Measurements from ENCODE around the gene RPS26. TPM values are rescaled to one million over a fixed set of nuclear protein-coding genes. Genes with fewer than 3 reads are reported as not detected.
"Not testable (repeated sequence)": the region's sequence is repeated elsewhere in the genome, so short reads cannot be mapped to it uniquely, and the experiment has no call there.

Gene RPS26
- total and polyA plus RNA-seq, 7 experiments from 2014 or later: 40.8 to 717 (median 51.1) TPM

GRCh38 chr12:55997535-55997859, 44.2 kb upstream of the RPS26 start:
- Mint-ChIP-seq H3K9me3 (no peaks in the 10 kb centered on the region), H3K27ac (peak overlapping the region in 3 of 9 donors; percentile 19 to 63 (median 41)), H3K36me3 (peaks cover 0 to 7% (median 2%) of the 10 kb centered on the region in 5 donors), H3K27me3 (peaks cover 0 to 4% (median 0%) of the 10 kb centered on the region in 5 donors), H3K4me3 (peak overlapping the region; percentile 49 to 87 (median 62)), H3K4me1 (peaks cover 8 to 37% (median 16%) of the 10 kb centered on the region in 7 donors)
- H3K36me3 ChIP-seq (ENCODE audit: control insufficient read depth in 2 of 3, insufficient read depth in 3 of 3, low read length in 3 of 3): peaks cover 5 to 19% (median 6%) of the 10 kb centered on the region in 3 experiments
- DNase-seq (no peak), ATAC-seq (no peak)
- no peak overlapping the region for H3K27ac ChIP-seq (ENCODE audit: low read depth, low read length)
- H3K9me3 ChIP-seq (ENCODE audit: control insufficient read depth in 2 of 3, low read length in 3 of 3): no peaks in the 10 kb centered on the region
- H3K4me3 ChIP-seq (ENCODE audit: low read length): no peak overlapping the region
- peaks cover 0 to 14% of the 10 kb centered on the region in 2 donors for H3K4me1 ChIP-seq (ENCODE audit: control insufficient read depth in 2 of 2, insufficient read depth in 2 of 2, low read length in 2 of 2)
- ChIA-PET POLR2A (interaction anchor here (0.8 to 3.8 kb wide), 4 partner anchors 18 to 49 kb away, joined by 3 to 20 read pairs (median 5); partner anchors contain the start of gene RAB5B), CTCF (interaction anchor here (0.7 to 6.5 kb wide), 2 partner anchors 15 to 31 kb away, joined by 3 to 54 read pairs; no protein-coding TSS in a partner anchor)
- intact Hi-C loops (cut with micrococcal nuclease): loop anchor here (2.0 to 5.0 kb wide), 5 partner anchors 23 to 227 kb away; partner anchors contain the start of genes ZC3H10 (in 2 of the 2), IKZF4 (in 1 of the 2), NABP2 (in 1 of the 2) and PA2G4 (in 1 of the 2)
- no peaks in the 10 kb centered on the region for H3K27me3 ChIP-seq (ENCODE audit: control insufficient read depth in 2 of 2, insufficient read depth in 2 of 2, low read length in 2 of 2)

GRCh38 chr12:55999522-55999921, 42.2 kb upstream of the RPS26 start:
- CTCF ChIA-PET: interaction anchor here (0.7 to 6.5 kb wide), 3 partner anchors 23 to 48 kb away, joined by 3 to 54 read pairs (median 4); no protein-coding TSS in a partner anchor
- POLR2A ChIA-PET: not testable (repeated sequence)

GRCh38 chr12:55999999-56000540, 41.6 kb upstream of the RPS26 start:
- ATAC-seq: not testable (repeated sequence)

More at GRCh38 chr12:55999522-55999921, 42.2 kb upstream of the RPS26 start:
- not testable (repeated sequence) for H3K36me3 ChIP-seq (ENCODE audit: control insufficient read depth in 2 of 3, insufficient read depth in 3 of 3, low read length in 3 of 3); H3K4me3 Mint-ChIP-seq; H3K4me3 ChIP-seq (ENCODE audit: low read length); H3K27me3 ChIP-seq (ENCODE audit: control insufficient read depth in 2 of 2, insufficient read depth in 2 of 2, low read length in 2 of 2); DNase-seq; ATAC-seq; H3K27ac ChIP-seq (ENCODE audit: low read depth, low read length); H3K36me3 Mint-ChIP-seq; H3K9me3 Mint-ChIP-seq; H3K27me3 Mint-ChIP-seq; H3K9me3 ChIP-seq (ENCODE audit: control insufficient read depth in 2 of 3, low read length in 3 of 3)
- Mint-ChIP-seq H3K4me1 (peaks cover 8 to 29% (median 16%) of the 10 kb centered on the region in 7 donors), H3K27ac (peak overlapping the region in 1 of 9 donors; percentile 59)
- peaks cover 0 to 14% of the 10 kb centered on the region in 2 donors for H3K4me1 ChIP-seq (ENCODE audit: control insufficient read depth in 2 of 2, insufficient read depth in 2 of 2, low read length in 2 of 2)
- intact Hi-C loops (cut with micrococcal nuclease): loop anchor here in 1 of 2 donors (5.0 kb wide), 2 partner anchors 103 to 118 kb away; partner anchors contain the start of genes PA2G4, RPL41 and ZC3H10

GRCh38 chr12:56001487-56002100, 40.1 kb upstream of the RPS26 start:
- CTCF ChIA-PET: no interaction called here
- Histone ChIP-seq H3K27me3 (ENCODE audit: control insufficient read depth in 2 of 2, insufficient read depth in 2 of 2, low read length in 2 of 2) (no peaks in the 10 kb centered on the region), H3K4me3 (ENCODE audit: low read length) (no peak overlapping the region), H3K36me3 (ENCODE audit: control insufficient read depth in 2 of 3, insufficient read depth in 3 of 3, low read length in 3 of 3) (no peaks in the 10 kb centered on the region), H3K27ac (ENCODE audit: low read depth, low read length) (no peak overlapping the region), H3K9me3 (ENCODE audit: control insufficient read depth in 2 of 3, low read length in 3 of 3) (no peaks in the 10 kb centered on the region), H3K4me1 (ENCODE audit: control insufficient read depth in 2 of 2, insufficient read depth in 2 of 2, low read length in 2 of 2) (peaks cover 0 to 14% of the 10 kb centered on the region in 2 donors)
- no peak for DNase-seq
- Mint-ChIP-seq H3K9me3 (no peaks in the 10 kb centered on the region), H3K4me3 (no peak overlapping the region), H3K4me1 (peaks cover 11 to 36% (median 20%) of the 10 kb centered on the region in 7 donors), H3K27me3 (no peaks in the 10 kb centered on the region), H3K36me3 (peaks cover 0 to 4% (median 0%) of the 10 kb centered on the region in 5 donors), H3K27ac (no peak overlapping the region)
- intact Hi-C loops (cut with micrococcal nuclease): no loop called here
- no peak for ATAC-seq
- POLR2A ChIA-PET: no interaction called here

More at GRCh38 chr12:55999999-56000540, 41.6 kb upstream of the RPS26 start:
- H3K9me3 ChIP-seq (ENCODE audit: control insufficient read depth in 2 of 3, low read length in 3 of 3); H3K9me3 Mint-ChIP-seq; H3K27ac Mint-ChIP-seq; POLR2A ChIA-PET; DNase-seq; H3K27ac ChIP-seq (ENCODE audit: low read depth, low read length); H3K4me3 Mint-ChIP-seq; H3K4me3 ChIP-seq (ENCODE audit: low read length); H3K27me3 Mint-ChIP-seq; H3K36me3 ChIP-seq (ENCODE audit: control insufficient read depth in 2 of 3, insufficient read depth in 3 of 3, low read length in 3 of 3); H3K27me3 ChIP-seq (ENCODE audit: control insufficient read depth in 2 of 2, insufficient read depth in 2 of 2, low read length in 2 of 2); H3K36me3 Mint-ChIP-seq: not testable (repeated sequence)
- intact Hi-C loops (cut with micrococcal nuclease): loop anchor here in 1 of 2 donors (5.0 kb wide), 2 partner anchors 102 to 117 kb away; partner anchors contain the start of genes PA2G4, RPL41 and ZC3H10
- H3K4me1 Mint-ChIP-seq: peaks cover 10 to 35% (median 17%) of the 10 kb centered on the region in 7 donors
- peaks cover 0 to 14% of the 10 kb centered on the region in 2 donors for H3K4me1 ChIP-seq (ENCODE audit: control insufficient read depth in 2 of 2, insufficient read depth in 2 of 2, low read length in 2 of 2)
- CTCF ChIA-PET: interaction anchor here (6.5 kb wide), 1 partner anchor 28 kb away, joined by 54 read pairs; no protein-coding TSS in a partner anchor

GRCh38 chr12:56003376-56003775, 38.3 kb upstream of the RPS26 start:
- not testable (repeated sequence) for H3K27me3 ChIP-seq (ENCODE audit: control insufficient read depth in 2 of 2, insufficient read depth in 2 of 2, low read length in 2 of 2); H3K9me3 ChIP-seq (ENCODE audit: control insufficient read depth in 2 of 3, low read length in 3 of 3)

GRCh38 chr12:56004211-56004610, 37.5 kb upstream of the RPS26 start:
- Histone ChIP-seq H3K4me1 (ENCODE audit: control insufficient read depth in 2 of 2, insufficient read depth in 2 of 2, low read length in 2 of 2) (peaks cover 10% of the 10 kb centered on the region in 2 donors), H3K27me3 (ENCODE audit: control insufficient read depth in 2 of 2, insufficient read depth in 2 of 2, low read length in 2 of 2) (no peaks in the 10 kb centered on the region), H3K27ac (ENCODE audit: low read depth, low read length) (no peak overlapping the region), H3K9me3 (ENCODE audit: control insufficient read depth in 2 of 3, low read length in 3 of 3) (no peaks in the 10 kb centered on the region), H3K4me3 (ENCODE audit: low read length) (no peak overlapping the region), H3K36me3 (ENCODE audit: control insufficient read depth in 2 of 3, insufficient read depth in 3 of 3, low read length in 3 of 3) (no peaks in the 10 kb centered on the region)
- Mint-ChIP-seq H3K4me3 (peak overlapping the region in 1 of 10 donors; percentile 19), H3K27me3 (no peaks in the 10 kb centered on the region), H3K9me3 (no peaks in the 10 kb centered on the region), H3K4me1 (peaks cover 17 to 34% (median 30%) of the 10 kb centered on the region in 7 donors), H3K36me3 (peaks cover 0 to 3% (median 0%) of the 10 kb centered on the region in 5 donors), H3K27ac (peak overlapping the region in 2 of 9 donors; percentile 26 to 61)
- ATAC-seq (no peak), DNase-seq (no peak)
- intact Hi-C loops (cut with micrococcal nuclease): no loop called here
- ChIA-PET POLR2A (no interaction called here), CTCF (no interaction called here)

More at GRCh38 chr12:56003376-56003775, 38.3 kb upstream of the RPS26 start:
- peaks cover 14 to 35% (median 24%) of the 10 kb centered on the region in 7 donors for H3K4me1 Mint-ChIP-seq
- H3K4me3 ChIP-seq (ENCODE audit: low read length); DNase-seq; H3K27ac Mint-ChIP-seq; H3K9me3 Mint-ChIP-seq; H3K27me3 Mint-ChIP-seq; H3K36me3 ChIP-seq (ENCODE audit: control insufficient read depth in 2 of 3, insufficient read depth in 3 of 3, low read length in 3 of 3); H3K36me3 Mint-ChIP-seq; intact Hi-C loops (cut with micrococcal nuclease); H3K4me3 Mint-ChIP-seq; H3K27ac ChIP-seq (ENCODE audit: low read depth, low read length); ATAC-seq: not testable (repeated sequence)
- CTCF ChIA-PET: interaction anchor here (0.6 kb wide), 1 partner anchor 255 kb away, joined by 4 read pairs; no protein-coding TSS in a partner anchor
- POLR2A ChIA-PET: interaction anchor here (0.8 kb wide), 1 partner anchor 21 kb away, joined by 3 read pairs; no protein-coding TSS in a partner anchor
- H3K4me1 ChIP-seq (ENCODE audit: control insufficient read depth in 2 of 2, insufficient read depth in 2 of 2, low read length in 2 of 2): peaks cover 10% of the 10 kb centered on the region in 2 donors

All from naive thymus-derived CD4-positive, alpha-beta T cell (primary cell).